Fibroblast of skin of left biceps (primary cell): ENCODE data around the gene C16orf95.

Experiments used
- DNase-seq, 2 experiments: peaks; one replicate each; pipeline ENCODE4 v3.0.0-alpha.2; 2013; ENCODE audit warnings: low read depth in 2 of 2

C16orf95 gene

GRCh38 chr16:87332150-87332549, 15.0 kb upstream of the C16orf95 start:
- DNase-seq = no peak

GRCh38 chr16:87331241-87331801, 14.1 kb upstream of the C16orf95 start:
- no peak for DNase-seq

- DNase-seq = no peak
Observed at GRCh38 chr16:87330646-87331045, 13.5 kb upstream of the C16orf95 start.

- DNase-seq = no peak
Observed at GRCh38 chr16:87330257-87330624, 13.0 kb upstream of the C16orf95 start.

- no peak for DNase-seq
Observed at GRCh38 chr16:87329436-87330256, 12.5 kb upstream of the C16orf95 start.

- no peak for DNase-seq
Observed at GRCh38 chr16:87328846-87329245, 11.7 kb upstream of the C16orf95 start.

GRCh38 chr16:87327798-87328495, 10.8 kb upstream of the C16orf95 start:
- no peak for DNase-seq

- no peak for DNase-seq
Observed at GRCh38 chr16:87326151-87326571, 9.0 kb upstream of the C16orf95 start.

- DNase-seq = no peak
Observed at GRCh38 chr16:87325423-87325858, 8.2 kb upstream of the C16orf95 start.

GRCh38 chr16:87324411-87325275, 7.5 kb upstream of the C16orf95 start:
- no peak for DNase-seq

- no peak for DNase-seq
Observed at GRCh38 chr16:87323727-87324410, 6.7 kb upstream of the C16orf95 start.

- DNase-seq = no peak
Observed at GRCh38 chr16:87322833-87323726, 5.9 kb upstream of the C16orf95 start.

GRCh38 chr16:87322360-87322759, 5.2 kb upstream of the C16orf95 start:
- DNase-seq = no peak

- no peak for DNase-seq
Observed at GRCh38 chr16:87321336-87322107, 4.3 kb upstream of the C16orf95 start.

- DNase-seq = no peak
Observed at GRCh38 chr16:87320510-87321227, 3.5 kb upstream of the C16orf95 start.

- no peak for DNase-seq
Observed at GRCh38 chr16:87319997-87320491, 2.9 kb upstream of the C16orf95 start.

- no peak for DNase-seq
Observed at GRCh38 chr16:87319011-87319410, 1.8 kb upstream of the C16orf95 start.
